ENCODE data around the gene SMARCA2.
A peak's percentile ranks its signal among the peaks of the same experiment; 100 is the strongest.

Gene SMARCA2

GRCh38 chr9:2214707-2215106 is 199.6 kb downstream of the SMARCA2 start:
- Histone ChIP-seq H3K9ac (ENCODE audit: insufficient read length) (no peak overlapping the region), H3K27ac (no peak overlapping the region), H3K9me3 (ENCODE audit: low read depth, low read length) (no peaks in the 10 kb centered on the region), H3K4me3 (no peak overlapping the region), H3K36me3 (ENCODE audit: insufficient read depth, low read length) (no peaks in the 10 kb centered on the region)
- no peak for DNase-seq (ENCODE audit: low read depth, low spot score)
- TF ChIP-seq POLR2AphosphoS5 (IDR thresholded peaks at IDR 0.05; ENCODE audit: borderline replicate concordance, low read depth, low read length), result no peak
- no peak for TF ChIP-seq EZH2 (IDR thresholded peaks at IDR 0.05)
- TF ChIP-seq FOXP2 (optimal IDR thresholded peaks at IDR 0.05; ENCODE audit: control extremely low read depth, extremely low read length, insufficient read depth), result no peak

GRCh38 chr9:2215921-2216441 is 200.8 kb downstream of the SMARCA2 start:
- Histone ChIP-seq H3K27ac (peak overlapping the region; percentile 73; the same call in 1 of the 2 replicates), H3K4me3 (peak overlapping the region; percentile 49), H3K36me3 (ENCODE audit: insufficient read depth, low read length) (no peaks in the 10 kb centered on the region), H3K9me3 (ENCODE audit: low read depth, low read length) (no peaks in the 10 kb centered on the region), H3K9ac (ENCODE audit: insufficient read length) (no peak overlapping the region)
- no peak for TF ChIP-seq EZH2 (IDR thresholded peaks at IDR 0.05)
- no peak for TF ChIP-seq FOXP2 (optimal IDR thresholded peaks at IDR 0.05; ENCODE audit: control extremely low read depth, extremely low read length, insufficient read depth)
- TF ChIP-seq POLR2AphosphoS5 (IDR thresholded peaks at IDR 0.05; ENCODE audit: borderline replicate concordance, low read depth, low read length), result no peak
- DNase-seq (ENCODE audit: low read depth, low spot score), result peak; percentile 53

GRCh38 chr9:2216591-2216990 is 201.4 kb downstream of the SMARCA2 start:
- Histone ChIP-seq H3K36me3 (ENCODE audit: insufficient read depth, low read length) (no peaks in the 10 kb centered on the region), H3K9me3 (ENCODE audit: low read depth, low read length) (no peaks in the 10 kb centered on the region), H3K9ac (ENCODE audit: insufficient read length) (no peak overlapping the region), H3K4me3 (no peak overlapping the region; the same call in 1 of the 2 replicates), H3K27ac (peak overlapping the region; percentile 73; the same call in 1 of the 2 replicates)
- TF ChIP-seq POLR2AphosphoS5 (IDR thresholded peaks at IDR 0.05; ENCODE audit: borderline replicate concordance, low read depth, low read length) (no peak), FOXP2 (optimal IDR thresholded peaks at IDR 0.05; ENCODE audit: control extremely low read depth, extremely low read length, insufficient read depth) (no peak), EZH2 (IDR thresholded peaks at IDR 0.05) (no peak)
- no peak for DNase-seq (ENCODE audit: low read depth, low spot score)

- no peak for DNase-seq (ENCODE audit: low read depth, low spot score)
- no peak overlapping the region for H3K4me3 ChIP-seq
- no peak overlapping the region for H3K9ac ChIP-seq (ENCODE audit: insufficient read length)
- H3K36me3 ChIP-seq (ENCODE audit: insufficient read depth, low read length), result no peaks in the 10 kb centered on the region
- peak overlapping the region; percentile 62; the same call in 1 of the 2 replicates for H3K27ac ChIP-seq
- TF ChIP-seq EZH2 (IDR thresholded peaks at IDR 0.05), result no peak
- TF ChIP-seq FOXP2 (optimal IDR thresholded peaks at IDR 0.05; ENCODE audit: control extremely low read depth, extremely low read length, insufficient read depth), result no peak
- no peak for TF ChIP-seq POLR2AphosphoS5 (IDR thresholded peaks at IDR 0.05; ENCODE audit: borderline replicate concordance, low read depth, low read length)
- no peaks in the 10 kb centered on the region for H3K9me3 ChIP-seq (ENCODE audit: low read depth, low read length)
Measured at GRCh38 chr9:2217540-2217939, 202.4 kb downstream of the SMARCA2 start.

GRCh38 chr9:2220036-2220435 is 204.9 kb downstream of the SMARCA2 start:
- no peak for DNase-seq (ENCODE audit: low read depth, low spot score)
- TF ChIP-seq POLR2AphosphoS5 (IDR thresholded peaks at IDR 0.05; ENCODE audit: borderline replicate concordance, low read depth, low read length) (no peak), FOXP2 (optimal IDR thresholded peaks at IDR 0.05; ENCODE audit: control extremely low read depth, extremely low read length, insufficient read depth) (no peak), EZH2 (IDR thresholded peaks at IDR 0.05) (no peak)
- Histone ChIP-seq H3K27ac (no peak overlapping the region), H3K9ac (ENCODE audit: insufficient read length) (no peak overlapping the region), H3K4me3 (no peak overlapping the region), H3K9me3 (ENCODE audit: low read depth, low read length) (no peaks in the 10 kb centered on the region), H3K36me3 (ENCODE audit: insufficient read depth, low read length) (no peaks in the 10 kb centered on the region)

GRCh38 chr9:2227144-2227867 is 212.2 kb downstream of the SMARCA2 start:
- H3K4me3 ChIP-seq, result no peak overlapping the region
- TF ChIP-seq FOXP2 (optimal IDR thresholded peaks at IDR 0.05; ENCODE audit: control extremely low read depth, extremely low read length, insufficient read depth) (no peak), POLR2AphosphoS5 (IDR thresholded peaks at IDR 0.05; ENCODE audit: borderline replicate concordance, low read depth, low read length) (no peak), EZH2 (IDR thresholded peaks at IDR 0.05) (no peak)
- no peak for DNase-seq (ENCODE audit: low read depth, low spot score)

GRCh38 chr9:2228132-2228531 is 213.0 kb downstream of the SMARCA2 start:
- no peak overlapping the region for H3K4me3 ChIP-seq
- TF ChIP-seq POLR2AphosphoS5 (IDR thresholded peaks at IDR 0.05; ENCODE audit: borderline replicate concordance, low read depth, low read length), result no peak
- no peak for TF ChIP-seq EZH2 (IDR thresholded peaks at IDR 0.05)
- TF ChIP-seq FOXP2 (optimal IDR thresholded peaks at IDR 0.05; ENCODE audit: control extremely low read depth, extremely low read length, insufficient read depth), result no peak
- H3K9ac ChIP-seq (ENCODE audit: insufficient read length), result no peak overlapping the region
- DNase-seq (ENCODE audit: low read depth, low spot score), result no peak
- H3K36me3 ChIP-seq (ENCODE audit: insufficient read depth, low read length), result no peaks in the 10 kb centered on the region
- no peaks in the 10 kb centered on the region for H3K9me3 ChIP-seq (ENCODE audit: low read depth, low read length)
- no peak overlapping the region for H3K27ac ChIP-seq

More at GRCh38 chr9:2227144-2227867, 212.2 kb downstream of the SMARCA2 start:
- Histone ChIP-seq H3K9ac (ENCODE audit: insufficient read length) (no peak overlapping the region), H3K36me3 (ENCODE audit: insufficient read depth, low read length) (no peaks in the 10 kb centered on the region), H3K27ac (no peak overlapping the region), H3K9me3 (ENCODE audit: low read depth, low read length) (no peaks in the 10 kb centered on the region)

- Histone ChIP-seq H3K27ac (no peak overlapping the region), H3K4me3 (no peak overlapping the region), H3K9me3 (ENCODE audit: low read depth, low read length) (no peaks in the 10 kb centered on the region), H3K9ac (ENCODE audit: insufficient read length) (no peak overlapping the region), H3K36me3 (ENCODE audit: insufficient read depth, low read length) (no peaks in the 10 kb centered on the region)
- DNase-seq (ENCODE audit: low read depth, low spot score), result no peak
- TF ChIP-seq FOXP2 (optimal IDR thresholded peaks at IDR 0.05; ENCODE audit: control extremely low read depth, extremely low read length, insufficient read depth) (no peak), EZH2 (IDR thresholded peaks at IDR 0.05) (no peak), POLR2AphosphoS5 (IDR thresholded peaks at IDR 0.05; ENCODE audit: borderline replicate concordance, low read depth, low read length) (no peak)
Measured at GRCh38 chr9:2228641-2229040, 213.5 kb downstream of the SMARCA2 start.
